HG03439 (cell line): ENCODE data around the gene MRPL54.

Experiments used
- ATAC-seq: cut with Tn5 transposase; IDR thresholded peaks from one replicate; pipeline ENCODE4 v1.9.1; 2021; ENCODE audit warnings: mild to moderate bottlenecking, moderate library complexity; ENCODE audit not compliant: unreplicated experiment

MRPL54 gene

GRCh38 chr19:3783660-3784584 lies 21.4 kb downstream of the MRPL54 start:
- no peak for ATAC-seq

GRCh38 chr19:3784607-3785450 lies 22.3 kb downstream of the MRPL54 start:
- no peak for ATAC-seq

GRCh38 chr19:3785451-3785937 lies 23.0 kb downstream of the MRPL54 start:
- ATAC-seq: no peak

GRCh38 chr19:3785938-3786824 lies 23.7 kb downstream of the MRPL54 start, which contains the start of gene MATK:
Gene MATK (minus strand): TSS chr19:3786381. CDS start chr19:3785135, 1,246 bp downstream.
- no peak for ATAC-seq

- no peak for ATAC-seq
These were observed 26.7 kb downstream of the MRPL54 start for GRCh38 chr19:3788996-3789778.

GRCh38 chr19:3790209-3790734 lies 27.8 kb downstream of the MRPL54 start:
- no peak for ATAC-seq

- no peak for ATAC-seq
These were observed 28.5 kb downstream of the MRPL54 start for GRCh38 chr19:3790941-3791340.

GRCh38 chr19:3792114-3792513 lies 29.6 kb downstream of the MRPL54 start:
- ATAC-seq: no peak

- ATAC-seq: no peak
These were observed 31.3 kb downstream of the MRPL54 start for GRCh38 chr19:3793799-3794198.

GRCh38 chr19:3796358-3796757 lies 33.9 kb downstream of the MRPL54 start:
- no peak for ATAC-seq

GRCh38 chr19:3798137-3798536 lies 35.7 kb downstream of the MRPL54 start:
- no peak for ATAC-seq

GRCh38 chr19:3800996-3801395 lies 38.5 kb downstream of the MRPL54 start:
- ATAC-seq: no peak

- no peak for ATAC-seq
These were observed 39.1 kb downstream of the MRPL54 start for GRCh38 chr19:3801412-3802096.

- no peak for ATAC-seq
These were observed 40.8 kb downstream of the MRPL54 start for GRCh38 chr19:3803114-3803888.

- ATAC-seq: no peak
These were observed 41.5 kb downstream of the MRPL54 start for GRCh38 chr19:3803986-3804385.

GRCh38 chr19:3804429-3804828 lies 41.9 kb downstream of the MRPL54 start:
- ATAC-seq: no peak

GRCh38 chr19:3805859-3806258 lies 43.4 kb downstream of the MRPL54 start:
- no peak for ATAC-seq

- ATAC-seq: no peak
These were observed 44.6 kb downstream of the MRPL54 start for GRCh38 chr19:3807131-3807480.
